Measurements from ENCODE around the gene NDFIP2.

GRCh38 chr13:79585033-79585432, 104.1 kb downstream of the NDFIP2 start:
- TF ChIP-seq CTCF (IDR thresholded peaks at IDR 0.05) (no peak), POLR2AphosphoS5 (IDR thresholded peaks at IDR 0.05) (no peak), POLR2A (IDR thresholded peaks at IDR 0.05) (no peak), EP300 (IDR thresholded peaks at IDR 0.05) (no peak)
